K562 (cell line): Measurements from ENCODE around the gene TRPM4. TPM values are rescaled to one million over a fixed set of nuclear protein-coding genes. Genes with fewer than 3 reads are reported as not detected.

ENCODE experiments used
- ATAC-seq: fragments of 200-7000 bp; cut with Tn5 transposase; 3 replicates; pipeline ENCODE4 v1.9.1; 2020; ENCODE audit warnings: moderate library complexity
- BruUV-seq: library from RNA; stranded (reverse); fragments of 400-500 nt; replicated peaks from 2 replicates; lab custom pipeline; 2021; lab: Mats Ljungman, UMichigan
- CTCF ChIA-PET: fragments of 300-600 bp; formaldehyde crosslinking; extraction: SDS; loops from one replicate; lab custom pipeline; 2021; ENCODE audit warnings: low intra/inter-chr PET ratio; lab: Yijun Ruan, JAX
- POLR2A ChIA-PET: fragments of 300-600, 350-650 bp; sonication (Branson Sonifier 250); formaldehyde crosslinking; extraction: SDS; loops from one replicate; lab custom pipeline; 2021; ENCODE audit warnings: antibody characterized with exemption, inconsistent platforms; lab: Yijun Ruan, JAX
- DNase-seq, 4 experiments: peaks; one replicate each; pipeline versions ENCODE4 v3.0.0 to v3.0.0-alpha.2; 2011 to 2018; ENCODE audit warnings: low spot score in 3 of 4, mixed read lengths in 3 of 4; ENCODE audit errors: extremely low read depth in 1 of 4
- FAIRE-seq: peaks from 2 replicates; lab custom pipeline; 2011; peaks lifted over from hg19 to GRCh38; lab: Jason Lieb, UNC
- H2AFZ ChIP-seq: 2 replicates; pipeline ENCODE4 v1.6.0; 2011; ENCODE audit warnings: low read depth, low read length, control low read depth, inconsistent platforms
- H3K27ac ChIP-seq: fragments of 200-600 bp; 3 replicates; pipeline ENCODE4 v1.8.0; 2011; ENCODE audit warnings: low read depth, mild to moderate bottlenecking, control low read depth, inconsistent platforms, low read length, moderate library complexity, mixed read lengths; ENCODE audit errors: extremely low read depth
- H3K27me3 ChIP-seq, 2 experiments: fragments of 300-600 bp in 1 of 2; 2 replicates in 1 of 2; 3 replicates in 1 of 2; pipeline versions ENCODE4 v1.6.0 to v1.8.0; 2011; ENCODE audit warnings: inconsistent platforms in 2 of 2, low read length in 2 of 2, mild to moderate bottlenecking in 1 of 2, mixed read lengths in 1 of 2, moderate library complexity in 1 of 2; ENCODE audit not compliant: control insufficient read depth in 2 of 2, insufficient read depth in 2 of 2
- H3K36me3 ChIP-seq: fragments of 300-600 bp; 3 replicates; pipeline ENCODE4 v1.8.0; 2011; ENCODE audit warnings: mild to moderate bottlenecking, low read length, inconsistent platforms; ENCODE audit not compliant: control insufficient read depth, insufficient read depth
- H3K4me1 ChIP-seq, 2 experiments: fragments of 200-600 bp in 1 of 2; replicated peaks in 1 of 2; 2 replicates in 1 of 2; 3 replicates in 1 of 2; pipeline versions ENCODE4 v1.5.1 to v1.8.0; 2011; ENCODE audit warnings: inconsistent platforms in 2 of 2, low read length in 2 of 2, mild to moderate bottlenecking in 1 of 2, mixed read lengths in 1 of 2, moderate library complexity in 1 of 2; ENCODE audit not compliant: control insufficient read depth in 2 of 2, insufficient read depth in 2 of 2
- H3K4me2 ChIP-seq: 2 replicates; pipeline ENCODE4 v1.6.1; 2011; ENCODE audit warnings: low read length, control low read depth, inconsistent platforms, mixed read lengths; ENCODE audit not compliant: insufficient read depth
- H3K4me3 ChIP-seq: fragments of 200-600 bp; sonication (generic), shearing (Covaris generic); 2 replicates; pipeline ENCODE4 v1.5.1; 2016; ENCODE audit warnings: control low read depth, inconsistent platforms
- H3K79me2 ChIP-seq: fragments of 200-600 bp; 3 replicates; pipeline ENCODE4 v1.8.0; 2011; ENCODE audit warnings: low read length, inconsistent platforms; ENCODE audit not compliant: control insufficient read depth, insufficient read depth
- H3K9ac ChIP-seq, 2 experiments: 2 replicates each; pipeline versions ENCODE4 v1.6.0 to v1.6.1; 2011; ENCODE audit warnings: low read depth in 2 of 2, low read length in 2 of 2, control low read depth in 1 of 2, inconsistent platforms in 1 of 2, mild to moderate bottlenecking in 1 of 2, mixed read lengths in 1 of 2; ENCODE audit not compliant: insufficient read depth in 1 of 2
- H3K9me1 ChIP-seq: one replicate; pipeline ENCODE4 v1.6.0; 2011; ENCODE audit warnings: inconsistent platforms, mild to moderate bottlenecking, low read length, moderate library complexity; ENCODE audit not compliant: control insufficient read depth, insufficient read depth
- H3K9me3 ChIP-seq: replicated peaks from 2 replicates; pipeline ENCODE4 v1.5.1; 2011; ENCODE audit warnings: low read depth, low read length, inconsistent platforms; ENCODE audit not compliant: control insufficient read depth, insufficient read depth
- H4K20me1 ChIP-seq: replicated peaks from 2 replicates; pipeline ENCODE4 v1.6.1; 2011; ENCODE audit warnings: low read length, inconsistent platforms, mixed read lengths; ENCODE audit not compliant: control insufficient read depth, insufficient read depth
- ATF2 ChIP-seq: sonication (generic); formaldehyde crosslinking; IDR thresholded peaks from 2 replicates; pipeline ENCODE4 v1.8.1; 2022; ENCODE audit warnings: missing genetic modification reagents
- CEBPB ChIP-seq: fragments of 450-650 bp; IDR thresholded peaks from 2 replicates; pipeline ENCODE4 v1.6.1; 2016; ENCODE audit warnings: missing genetic modification characterization, missing compliant biosample characterization
- EZH2 ChIP-seq: IDR thresholded peaks from 2 replicates; pipeline ENCODE4 v1.6.1; 2012; ENCODE audit warnings: low read depth, mild to moderate bottlenecking, inconsistent platforms, low read length, borderline replicate concordance
- GMEB1 ChIP-seq: fragments of 250-450 bp; sonication (Bioruptor Pico); IDR thresholded peaks from 2 replicates; pipeline ENCODE4 v1.4.0; 2020; ENCODE audit warnings: mild to moderate bottlenecking
- MBD1 ChIP-seq: fragments of 250-450 bp; sonication (Bioruptor Pico); IDR thresholded peaks from 2 replicates; pipeline ENCODE4 v1.8.0; 2022; ENCODE audit warnings: inconsistent platforms
- SPI1 ChIP-seq: IDR thresholded peaks from 2 replicates; pipeline ENCODE4 v1.6.1; 2011; ENCODE audit warnings: low read depth, low read length, control low read depth, borderline replicate concordance
- ZNF644 ChIP-seq: fragments of 200-800 bp; sonication (Bioruptor generic); IDR thresholded peaks from 2 replicates; pipeline ENCODE4 v1.6.1; 2016; ENCODE audit warnings: low read depth, missing genetic modification characterization, missing compliant biosample characterization
- ZNF695 ChIP-seq: fragments of 450-650 bp; formaldehyde crosslinking; IDR thresholded peaks from 2 replicates; pipeline ENCODE4 v1.4.0; 2020; ENCODE audit warnings: mild to moderate bottlenecking, moderate library complexity
- WGBS: fragments of 100-300 bp; shearing (Covaris generic); methylation state at CpG from one replicate; pipeline ENCODE4 v1.1.6; 2016; ENCODE audit warnings: low coverage, mixed read lengths; ENCODE audit not compliant: insufficient coverage; ENCODE audit errors: missing lambda C conversion rate; 5-methylcytosine and 5-hydroxymethylcytosine counted together
- in situ Hi-C: fragments of 300-500 bp; cut with MboI; formaldehyde crosslinking; loops from 4 replicates; pipeline ENCODE4 v1.15.0; 2018; ENCODE audit warnings: inconsistent platforms, mixed read lengths
- intact Hi-C: fragments of 100-400 bp; cut with micrococcal nuclease; formaldehyde crosslinking; loops from 2 replicates; pipeline ENCODE4 v1.14.2; 2022
- polyA plus RNA-seq, 8 experiments: library from polyadenylated mRNA; depleted of rRNA in 4 of 8; stranded (reverse) in 5 of 8; unstranded in 3 of 8; fragments of >200 nt; fragmentation: Nextera tagmentation in 2 of 8; fragmentation: Illumina TruSeq in 1 of 8; extraction: Ambion mirVana in 2 of 8; extraction: Trizol in 1 of 8; gene quantifications; 2 replicates each; pipeline versions ENCODE4 v1.2.1 to v1.2.3, GENCODE V29; 2011 to 2014; ENCODE audit warnings: inconsistent platforms in 1 of 8, missing spikeins in 1 of 8
- total RNA-seq, 7 experiments: library from RNA; depleted of rRNA in 6 of 7; stranded (reverse); fragments of >200 nt in 6 of 7; fragmentation: Illumina TruSeq in 2 of 7; extraction: Trizol in 2 of 7; gene quantifications; 2 replicates each; pipeline versions ENCODE4 v1.2.1 to v1.2.3, GENCODE V29; 2011 to 2021; ENCODE audit warnings: low replicate concordance in 1 of 7
- TF ChIP-seq, protein P1 (sequence below): fragments of 200-800 bp; sonication (Bioruptor generic); IDR thresholded peaks from 2 replicates; pipeline ENCODE4 v1.6.1; 2017; ENCODE audit warnings: missing genetic modification characterization, missing compliant biosample characterization
- TF ChIP-seq, protein P2 (sequence below), 3 experiments: IDR thresholded peaks in 2 of 3; conservative IDR thresholded peaks in 1 of 3; 2 replicates each; pipeline ENCODE4 v1.5.1; 2011 to 2012; ENCODE audit warnings: low read length in 3 of 3, mild to moderate bottlenecking in 3 of 3, control low read depth in 2 of 3, improper control_type of control experiment in 1 of 3, inconsistent platforms in 1 of 3, low read depth in 1 of 3, mixed read lengths in 1 of 3, moderate library complexity in 1 of 3; ENCODE audit not compliant: insufficient read depth in 2 of 3

TRPM4 gene
- total and polyA plus RNA-seq, 9 of the 15 experiments (the other 6 are each of a cell fraction or from before 2014, with no cell fraction given) = 6.5 to 45.4 (median 15.2) TPM

GRCh38 chr19:49111218-49111998, 46.2 kb upstream of the TRPM4 start:
- peaks cover 13% of the 10 kb centered on the region for H3K79me2 ChIP-seq
- H2AFZ ChIP-seq = no peak overlapping the region
- no peaks in the 10 kb centered on the region for H3K9me3 ChIP-seq
- peaks cover 33 to 64% of the 10 kb centered on the region in 2 experiments for H3K4me1 ChIP-seq
- intact Hi-C loops = no loop called here
- ATAC-seq = no peak
- in situ Hi-C loops = loop anchor here (10.0 kb wide), 1 partner anchor 1223 kb away; no protein-coding TSS in a partner anchor
- no peak overlapping the region for H3K4me2 ChIP-seq
- peak; percentile 84 for TF ChIP-seq SPI1
- TF ChIP-seq, protein P1, sequence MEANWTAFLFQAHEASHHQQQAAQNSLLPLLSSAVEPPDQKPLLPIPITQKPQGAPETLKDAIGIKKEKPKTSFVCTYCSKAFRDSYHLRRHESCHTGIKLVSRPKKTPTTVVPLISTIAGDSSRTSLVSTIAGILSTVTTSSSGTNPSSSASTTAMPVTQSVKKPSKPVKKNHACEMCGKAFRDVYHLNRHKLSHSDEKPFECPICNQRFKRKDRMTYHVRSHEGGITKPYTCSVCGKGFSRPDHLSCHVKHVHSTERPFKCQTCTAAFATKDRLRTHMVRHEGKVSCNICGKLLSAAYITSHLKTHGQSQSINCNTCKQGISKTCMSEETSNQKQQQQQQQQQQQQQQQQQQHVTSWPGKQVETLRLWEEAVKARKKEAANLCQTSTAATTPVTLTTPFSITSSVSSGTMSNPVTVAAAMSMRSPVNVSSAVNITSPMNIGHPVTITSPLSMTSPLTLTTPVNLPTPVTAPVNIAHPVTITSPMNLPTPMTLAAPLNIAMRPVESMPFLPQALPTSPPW (CRISPR knock-in tag) = no peak
- no peak for TF ChIP-seq ZNF644
- TF ChIP-seq, protein P2, sequence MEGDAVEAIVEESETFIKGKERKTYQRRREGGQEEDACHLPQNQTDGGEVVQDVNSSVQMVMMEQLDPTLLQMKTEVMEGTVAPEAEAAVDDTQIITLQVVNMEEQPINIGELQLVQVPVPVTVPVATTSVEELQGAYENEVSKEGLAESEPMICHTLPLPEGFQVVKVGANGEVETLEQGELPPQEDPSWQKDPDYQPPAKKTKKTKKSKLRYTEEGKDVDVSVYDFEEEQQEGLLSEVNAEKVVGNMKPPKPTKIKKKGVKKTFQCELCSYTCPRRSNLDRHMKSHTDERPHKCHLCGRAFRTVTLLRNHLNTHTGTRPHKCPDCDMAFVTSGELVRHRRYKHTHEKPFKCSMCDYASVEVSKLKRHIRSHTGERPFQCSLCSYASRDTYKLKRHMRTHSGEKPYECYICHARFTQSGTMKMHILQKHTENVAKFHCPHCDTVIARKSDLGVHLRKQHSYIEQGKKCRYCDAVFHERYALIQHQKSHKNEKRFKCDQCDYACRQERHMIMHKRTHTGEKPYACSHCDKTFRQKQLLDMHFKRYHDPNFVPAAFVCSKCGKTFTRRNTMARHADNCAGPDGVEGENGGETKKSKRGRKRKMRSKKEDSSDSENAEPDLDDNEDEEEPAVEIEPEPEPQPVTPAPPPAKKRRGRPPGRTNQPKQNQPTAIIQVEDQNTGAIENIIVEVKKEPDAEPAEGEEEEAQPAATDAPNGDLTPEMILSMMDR (IDR thresholded peaks at IDR 0.05 in 2 of 3, conservative IDR thresholded peaks at IDR 0.05 in 1 of 3; ENCODE audit: insufficient read depth in 2 of 3, low read depth in 1 of 3, low read length in 3 of 3) = 0 out of 6 replicates have a peak, but pooled peaks of 1 of the 3 experiments have one; percentile 5
- no peak for TF ChIP-seq ATF2
- no peak for TF ChIP-seq GMEB1 (CRISPR knock-in tag)
- no peak for TF ChIP-seq ZNF695 (CRISPR knock-in tag)
- peak; percentile 74 for TF ChIP-seq CEBPB
- TF ChIP-seq EZH2 = no peak
- no peak for TF ChIP-seq MBD1 (CRISPR knock-in tag)
- 67% methylated on average over 11 of the region's 11 CpGs for WGBS
- no TSS peak for BruUV-seq
- H3K27me3 ChIP-seq = no peaks in the 10 kb centered on the region
- peaks cover 6% of the 10 kb centered on the region for H3K9me1 ChIP-seq
- peaks cover 7% of the 10 kb centered on the region for H4K20me1 ChIP-seq
- no peak overlapping the region for H3K4me3 ChIP-seq
- no peak overlapping the region; a peak in 2 of 4 replicates for H3K9ac ChIP-seq
- peak; percentile 49 for FAIRE-seq
- POLR2A ChIA-PET = interaction anchor here (1.1 to 1.2 kb wide), 2 partner anchors 14 to 39 kb away, joined by 3 to 4 read pairs; no protein-coding TSS in a partner anchor
- DNase-seq = no peak
- CTCF ChIA-PET = interaction anchor here (0.6 to 0.8 kb wide), 2 partner anchors 37 to 792 kb away, joined by 3 read pairs; no protein-coding TSS in a partner anchor
- H3K27ac ChIP-seq = no peak overlapping the region
- peaks cover 42% of the 10 kb centered on the region for H3K36me3 ChIP-seq
